ENCODE data around the gene BMX.

The BMX gene

DNA sequence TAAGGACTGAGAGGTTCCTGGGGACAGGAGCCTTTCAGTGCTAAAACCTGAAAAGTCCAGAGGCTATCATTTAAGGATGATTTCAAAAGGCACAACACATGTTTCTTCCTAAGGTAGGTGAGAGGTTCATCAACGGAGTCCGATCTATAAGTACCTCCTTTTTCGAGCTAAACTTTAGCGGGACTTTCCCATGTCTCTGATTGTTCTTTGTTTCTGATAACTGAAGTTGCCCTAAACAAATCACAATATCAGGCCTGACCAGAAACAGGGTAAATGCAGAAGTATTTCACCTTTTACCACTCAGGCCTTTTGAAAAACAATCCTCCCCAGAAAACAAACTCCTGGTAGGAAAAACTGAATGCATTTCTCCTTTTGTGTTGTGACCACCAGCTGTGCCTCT, 25.1 kb upstream of the BMX start:
- TF ChIP-seq CTCF (IDR thresholded peaks at IDR 0.05; ENCODE audit: low read depth, low read length) (no peak), MAX (IDR thresholded peaks at IDR 0.05; ENCODE audit: low read depth, low read length) (no peak), POLR2A (IDR thresholded peaks at IDR 0.05; ENCODE audit: extremely low read depth, insufficient read length) (no peak), MYC (IDR thresholded peaks at IDR 0.05; ENCODE audit: low read depth, low read length) (no peak)
- H3K4me3 ChIP-seq (ENCODE audit: low read depth, low read length) = no peak overlapping the region
- no peak for DNase-seq (ENCODE audit: low read depth)

GRCh38 chrX:15483891-15484290, 16.7 kb upstream of the BMX start:
- H3K4me3 ChIP-seq (ENCODE audit: low read depth, low read length) = no peak overlapping the region
- TF ChIP-seq MYC (IDR thresholded peaks at IDR 0.05; ENCODE audit: low read depth, low read length) (no peak), POLR2A (IDR thresholded peaks at IDR 0.05; ENCODE audit: extremely low read depth, insufficient read length) (no peak), MAX (IDR thresholded peaks at IDR 0.05; ENCODE audit: low read depth, low read length) (no peak), CTCF (IDR thresholded peaks at IDR 0.05; ENCODE audit: low read depth, low read length) (no peak)
- DNase-seq (ENCODE audit: low read depth) = no peak

DNA sequence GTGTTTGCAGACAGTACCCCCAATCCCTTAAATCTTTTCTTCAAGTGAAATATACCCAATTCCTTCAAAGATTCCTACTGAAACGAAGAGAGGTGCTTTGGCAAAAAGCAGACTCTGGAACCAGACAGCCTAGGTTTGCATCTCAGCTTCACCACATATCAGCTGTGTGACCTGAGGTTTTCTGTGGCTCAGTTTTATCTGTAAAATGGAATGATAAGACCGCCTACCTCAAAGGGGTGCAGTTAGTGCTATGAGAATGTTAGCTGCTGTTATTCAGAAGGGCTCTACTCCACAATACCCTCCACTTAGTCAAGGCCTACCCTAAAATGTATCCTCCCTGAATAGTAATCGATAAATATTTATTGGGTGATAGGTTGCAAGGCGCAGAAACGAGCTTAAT, 8.1 kb upstream of the BMX start:
- DNase-seq (ENCODE audit: low read depth) = no peak
- TF ChIP-seq POLR2A (IDR thresholded peaks at IDR 0.05; ENCODE audit: extremely low read depth, insufficient read length) = no peak
- no peak for TF ChIP-seq CTCF (IDR thresholded peaks at IDR 0.05; ENCODE audit: low read depth, low read length)
- no peak for TF ChIP-seq MAX (IDR thresholded peaks at IDR 0.05; ENCODE audit: low read depth, low read length)
- TF ChIP-seq MYC (IDR thresholded peaks at IDR 0.05; ENCODE audit: low read depth, low read length) = no peak
- H3K4me3 ChIP-seq (ENCODE audit: low read depth, low read length) = peak overlapping the region; percentile 59

DNA sequence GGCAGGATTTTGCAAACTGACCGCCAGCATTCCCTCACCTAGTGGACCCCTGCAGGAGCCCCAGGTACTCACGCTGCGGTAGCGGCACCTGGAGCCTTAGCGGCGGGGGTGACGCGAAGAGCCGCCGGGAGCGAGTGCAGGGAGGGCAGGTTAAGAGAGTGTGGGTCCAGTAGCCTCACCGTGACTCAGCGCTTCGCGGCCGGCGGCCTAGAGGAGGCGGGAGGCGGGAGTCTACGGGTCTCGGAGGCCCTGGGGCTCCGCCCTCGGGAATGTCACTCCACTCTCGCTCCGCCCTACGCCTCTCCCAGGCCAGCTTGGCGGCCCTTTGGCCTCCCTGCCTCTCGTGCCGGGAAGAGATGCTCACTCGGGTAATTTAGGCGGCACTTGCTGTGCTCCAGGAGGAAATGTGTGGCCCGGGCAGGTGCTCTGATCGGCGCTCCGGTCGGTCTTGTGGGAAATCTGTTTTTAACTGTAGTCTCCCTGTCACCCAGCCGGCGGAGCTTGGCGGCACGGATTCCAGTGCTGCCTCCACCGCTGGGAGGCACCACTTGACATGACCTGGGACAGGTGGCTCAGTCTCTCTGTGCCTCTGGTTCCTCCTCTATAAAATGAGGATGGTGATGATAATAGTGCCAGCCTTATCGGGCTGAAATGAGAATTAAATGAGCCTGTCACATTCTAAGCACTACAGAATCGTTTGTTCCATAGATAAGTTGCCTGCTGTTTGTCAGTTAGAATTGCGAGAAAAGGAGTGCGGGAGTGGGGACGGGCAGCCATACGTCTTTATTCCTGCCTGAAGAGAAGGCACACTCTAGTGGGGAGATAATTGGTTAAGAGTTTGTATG, 7.3 kb upstream of the BMX start, which contains the start of gene PIR:
PIR (minus strand) TSS at position 216 of the 845 bp plus-strand sequence. CDS start 2,076 bp downstream, outside the sequence.
- peak within 1 kb of the TSS; percentile 59 for H3K4me3 ChIP-seq (ENCODE audit: low read depth, low read length)
- TF ChIP-seq CTCF (IDR thresholded peaks at IDR 0.05; ENCODE audit: low read depth, low read length) (peak; percentile 14), MAX (IDR thresholded peaks at IDR 0.05; ENCODE audit: low read depth, low read length) (peak; percentile 27; the same call in 1 of the 2 replicates), MYC (IDR thresholded peaks at IDR 0.05; ENCODE audit: low read depth, low read length) (no peak), POLR2A (IDR thresholded peaks at IDR 0.05; ENCODE audit: extremely low read depth, insufficient read length) (no peak)
- peak; percentile 83 for DNase-seq (ENCODE audit: low read depth)

DNA sequence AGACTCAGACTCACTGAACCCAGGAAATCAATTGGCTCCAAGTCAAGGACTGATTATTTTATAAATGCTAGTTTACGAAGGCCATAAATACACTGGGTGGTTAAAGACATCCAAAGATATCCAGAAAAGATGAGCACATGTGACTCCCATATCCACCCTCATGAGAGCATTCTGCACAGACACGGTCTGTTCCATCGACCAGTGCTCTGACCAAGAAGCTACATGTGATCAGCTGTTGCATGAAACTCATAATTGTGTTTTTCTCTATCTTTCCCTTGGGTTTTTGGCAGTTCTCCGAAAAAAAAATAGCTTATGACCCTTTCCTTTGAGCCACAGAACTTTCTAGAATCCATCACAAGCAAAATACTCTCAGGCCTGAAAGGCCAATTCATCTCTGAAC, 4.8 kb upstream of the BMX start:
- H3K4me3 ChIP-seq (ENCODE audit: low read depth, low read length) = no peak overlapping the region
- no peak for DNase-seq (ENCODE audit: low read depth)
- TF ChIP-seq MYC (IDR thresholded peaks at IDR 0.05; ENCODE audit: low read depth, low read length) = no peak
- no peak for TF ChIP-seq MAX (IDR thresholded peaks at IDR 0.05; ENCODE audit: low read depth, low read length)
- no peak for TF ChIP-seq POLR2A (IDR thresholded peaks at IDR 0.05; ENCODE audit: extremely low read depth, insufficient read length)
- TF ChIP-seq CTCF (IDR thresholded peaks at IDR 0.05; ENCODE audit: low read depth, low read length) = no peak
